ENCODE results near the gene TECTA.

- TF ChIP-seq RCOR1 (IDR thresholded peaks at IDR 0.05; ENCODE audit: low read length) (no peak), FOXM1 (IDR thresholded peaks at IDR 0.05; ENCODE audit: low read depth) (no peak), SMC3 (IDR thresholded peaks at IDR 0.05; ENCODE audit: low read depth, low read length) (no peak), CTCF (IDR thresholded peaks at IDR 0.05) (no peak)
These were observed 33.6 kb upstream of the TECTA start for GRCh38 chr11:121067453-121067852.
